ENCODE data around the gene PDSS2. TPM values are rescaled to one million over a fixed set of nuclear protein-coding genes. Genes with fewer than 3 reads are reported as not detected.

PDSS2 gene
- total and polyA plus RNA-seq, 8 donors: 2.7 to 10.1 (median 6.2) TPM

DNA sequence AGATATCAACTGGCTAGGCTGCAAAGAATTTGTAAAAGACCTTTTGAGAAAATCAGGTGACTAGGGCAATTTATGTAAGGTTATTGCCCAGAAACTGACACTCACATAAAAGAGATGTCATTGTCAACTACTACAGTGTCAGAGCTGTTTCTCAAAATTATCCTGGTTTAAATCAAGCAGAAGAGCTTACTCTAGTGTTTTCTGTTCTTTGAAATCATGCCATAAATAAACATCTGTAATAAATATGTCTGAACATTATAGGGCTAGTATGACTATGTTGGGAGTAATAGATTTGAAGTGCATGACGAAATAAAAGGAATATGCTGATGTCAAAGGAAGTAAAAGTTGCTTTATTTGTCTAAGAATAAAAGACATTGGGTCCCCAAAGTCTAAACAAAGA is 11.0 kb upstream of the PDSS2 start:
- no peaks in the 10 kb centered on the region for H3K9me3 ChIP-seq
- TF ChIP-seq CTCF (IDR thresholded peaks at IDR 0.05): no peak
- intact Hi-C loops (cut with DNase I): no loop called here
- no peaks in the 10 kb centered on the region for H3K36me3 ChIP-seq
- no peak for FAIRE-seq
- no peak overlapping the region for H3K27ac ChIP-seq
- no peak for DNase-seq
- no peaks in the 10 kb centered on the region for H3K4me1 ChIP-seq
- H3K4me3 ChIP-seq: no peak overlapping the region
- WGBS, 2 donors: 77 to 87% methylated on average over 1 of the region's 1 CpG
- no peaks in the 10 kb centered on the region for H3K27me3 ChIP-seq
- no peak for ATAC-seq

DNA sequence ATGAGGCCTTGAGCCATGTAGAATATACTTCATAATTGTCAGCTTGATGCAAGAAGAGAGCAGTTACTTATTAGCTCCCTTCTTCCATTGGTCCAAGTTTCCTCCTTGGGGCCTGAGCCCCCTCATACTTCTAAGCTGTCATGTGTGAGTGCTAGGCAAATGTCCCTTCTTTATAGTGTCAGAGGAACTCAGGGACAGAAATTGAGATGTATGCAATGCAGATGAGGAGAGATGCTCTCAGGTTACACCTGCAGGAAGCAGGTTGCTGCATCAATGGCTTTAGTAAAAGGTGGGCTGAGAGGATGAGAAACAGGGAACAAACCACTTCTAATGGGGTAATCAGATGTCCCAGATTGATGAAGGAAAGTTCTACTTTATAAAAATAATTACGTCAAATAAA is 6.7 kb upstream of the PDSS2 start:
- TF ChIP-seq CTCF (IDR thresholded peaks at IDR 0.05): no peak
- Histone ChIP-seq H3K9me3 (no peaks in the 10 kb centered on the region), H3K4me1 (no peaks in the 10 kb centered on the region), H3K4me3 (no peak overlapping the region), H3K27me3 (no peaks in the 10 kb centered on the region), H3K36me3 (no peaks in the 10 kb centered on the region), H3K27ac (no peak overlapping the region)
- DNase-seq (no peak), FAIRE-seq (no peak), ATAC-seq (no peak)
- intact Hi-C loops (cut with DNase I): no loop called here
- 85 to 88% methylated on average over 1 of the region's 1 CpG for WGBS, 2 donors

DNA sequence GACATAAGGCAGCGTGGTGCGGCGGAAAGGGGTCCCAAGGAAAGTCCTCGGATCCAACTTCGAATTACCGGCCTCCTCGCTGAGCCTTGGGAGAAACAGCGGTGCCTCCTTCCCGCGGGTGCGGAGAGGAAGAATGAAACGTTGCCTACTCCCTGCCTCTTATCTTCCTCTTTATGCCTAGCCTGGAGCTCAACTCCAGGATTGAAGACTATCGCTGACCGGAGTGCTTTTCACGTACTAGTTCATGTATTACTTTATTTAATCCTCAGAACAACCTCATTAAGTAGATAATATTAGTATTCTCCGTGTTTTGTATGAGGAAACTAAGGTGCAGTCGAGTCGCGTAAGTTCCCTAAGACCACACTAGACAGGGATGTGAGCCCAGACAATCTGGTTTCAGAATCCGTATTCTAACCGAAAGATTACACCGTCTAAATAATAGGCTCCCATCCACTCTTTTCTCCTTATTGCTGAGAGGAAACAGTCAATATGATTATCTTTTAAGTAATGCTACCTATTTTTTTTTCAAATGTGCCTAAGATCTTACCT is 793 bp upstream of the PDSS2 start:
- intact Hi-C loops (cut with DNase I): no loop called here
- Histone ChIP-seq H3K9me3 (no peaks in the 10 kb centered on the region), H3K4me1 (peaks cover 4 to 13% (median 5%) of the 10 kb centered on the region in 3 donors), H3K4me3 (peak overlapping the region; percentile 82 to 87 (median 84)), H3K27me3 (no peaks in the 10 kb centered on the region), H3K27ac (peak overlapping the region; percentile 89 to 95 (median 93)), H3K36me3 (no peaks in the 10 kb centered on the region)
- WGBS, 2 donors: 20 to 29% methylated on average over 22 of the region's 22 CpGs
- no peak for TF ChIP-seq CTCF (IDR thresholded peaks at IDR 0.05)
- FAIRE-seq: no peak
- peak in 1 of 4 donors; percentile 26 for ATAC-seq
- no peak for DNase-seq

GRCh38 chr6:107458672-107459282 is 587 bp downstream of the PDSS2 start:
- TF ChIP-seq CTCF (IDR thresholded peaks at IDR 0.05): no peak
- H3K4me1 ChIP-seq: peaks cover 4 to 13% (median 5%) of the 10 kb centered on the region in 3 donors
- ATAC-seq (peak; percentile 17 to 31 (median 26)), DNase-seq (peak in 2 of 6 donors; percentile 38 to 71), FAIRE-seq (no peak)
- intact Hi-C loops (cut with DNase I): no loop called here
- H3K27ac ChIP-seq: peak overlapping the region; percentile 89 to 95 (median 93)
- no peaks in the 10 kb centered on the region for H3K36me3 ChIP-seq
- WGBS, 2 donors: 1% methylated on average over 29 of the region's 29 CpGs
- H3K4me3 ChIP-seq: peak overlapping the region; percentile 82 to 87 (median 84)
- no peaks in the 10 kb centered on the region for H3K27me3 ChIP-seq
- H3K9me3 ChIP-seq: no peaks in the 10 kb centered on the region

DNA sequence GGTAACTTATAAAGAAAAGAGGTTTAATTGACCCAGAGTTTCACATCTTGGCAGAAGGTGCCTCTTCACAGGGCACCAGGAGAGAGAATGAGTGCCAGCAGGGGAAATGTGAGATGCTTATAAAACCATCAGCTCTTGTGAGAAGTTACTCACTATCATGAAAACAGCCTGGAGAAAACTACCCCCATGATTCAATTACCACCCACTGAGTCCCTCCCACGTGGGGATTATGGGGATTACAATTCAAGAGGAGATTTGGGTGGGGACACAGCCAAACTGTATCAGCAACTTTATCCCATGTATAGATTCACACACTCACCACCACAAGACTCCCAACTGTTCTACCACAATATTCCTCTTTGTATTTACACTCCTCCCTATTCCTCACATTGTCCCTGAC is 10.6 kb downstream of the PDSS2 start:
- Histone ChIP-seq H3K4me3 (no peak overlapping the region), H3K9me3 (no peaks in the 10 kb centered on the region), H3K27me3 (no peaks in the 10 kb centered on the region), H3K36me3 (no peaks in the 10 kb centered on the region), H3K27ac (no peak overlapping the region), H3K4me1 (no peaks in the 10 kb centered on the region)
- ATAC-seq (no peak), DNase-seq (no peak), FAIRE-seq (no peak)
- intact Hi-C loops (cut with DNase I): no loop called here
- WGBS, 2 donors: 56 to 83% methylated on average over 1 of the region's 1 CpG
- TF ChIP-seq CTCF (IDR thresholded peaks at IDR 0.05): no peak
